Stomach smooth muscle (tissue), 2 donors: ENCODE measurements around the gene UNC50.

Source experiments
- H3K27ac ChIP-seq: one replicate; pipeline ENCODE4 v1.7.0; 2013; ENCODE audit warnings: mild to moderate bottlenecking, low read length, inconsistent platforms
- H3K27me3 ChIP-seq, 2 donors: one replicate each; pipeline ENCODE4 v1.7.0; 2013; ENCODE audit warnings: low read length in 2 of 2; ENCODE audit not compliant: insufficient read depth in 2 of 2, control insufficient read depth in 1 of 2
- H3K36me3 ChIP-seq, 2 donors: one replicate each; pipeline ENCODE4 v1.7.0; 2013; ENCODE audit warnings: low read length in 2 of 2; ENCODE audit not compliant: control insufficient read depth in 2 of 2, insufficient read depth in 2 of 2
- H3K4me1 ChIP-seq: one replicate; pipeline ENCODE4 v1.7.0; 2013; ENCODE audit warnings: low read length; ENCODE audit not compliant: control insufficient read depth, insufficient read depth
- H3K4me3 ChIP-seq, 2 donors: one replicate each; pipeline ENCODE4 v1.7.0; 2013; ENCODE audit warnings: low read length in 2 of 2
- H3K9ac ChIP-seq, 2 donors: one replicate each; pipeline ENCODE4 v1.7.0; 2013; ENCODE audit warnings: low read length in 2 of 2, mild to moderate bottlenecking in 1 of 2
- H3K9me3 ChIP-seq, 2 donors: one replicate each; pipeline ENCODE4 v1.7.0; 2013; ENCODE audit warnings: low read length in 2 of 2; ENCODE audit not compliant: control insufficient read depth in 2 of 2
- donor health status: healthy.
- donor health status: Pancreatic carcinoma.

Gene UNC50

GRCh38 chr2:98576666-98577312 lies 31.6 kb upstream of the UNC50 start:
- Histone ChIP-seq H3K36me3 (peaks cover 18 to 33% of the 10 kb centered on the region in 2 donors), H3K27me3 (no peaks in the 10 kb centered on the region), H3K9ac (no peak overlapping the region), H3K4me3 (no peak overlapping the region), H3K4me1 (no peaks in the 10 kb centered on the region), H3K9me3 (no peaks in the 10 kb centered on the region), H3K27ac (no peak overlapping the region)

DNA sequence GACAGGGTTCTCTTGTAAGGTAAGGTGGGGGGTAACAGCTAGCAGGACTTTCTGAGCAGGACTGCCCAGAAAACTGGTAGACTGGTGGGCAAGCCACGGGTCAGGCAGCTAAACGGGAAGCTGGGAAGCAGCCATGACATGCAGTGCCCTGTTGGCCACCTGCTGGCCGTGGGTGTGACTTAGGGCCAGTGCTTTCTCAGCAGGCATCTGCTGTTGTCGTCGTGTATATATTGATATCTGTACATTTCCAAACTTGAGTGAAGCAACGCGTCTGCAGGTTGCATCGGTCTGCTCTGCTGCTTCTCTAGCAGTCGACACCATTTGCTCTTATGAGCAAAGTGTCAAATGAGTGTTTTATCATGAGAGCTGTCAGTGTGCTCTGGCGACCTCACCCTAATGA lies 31.1 kb upstream of the UNC50 start:
- no peaks in the 10 kb centered on the region for H3K4me1 ChIP-seq
- H3K9me3 ChIP-seq: no peaks in the 10 kb centered on the region
- no peaks in the 10 kb centered on the region for H3K27me3 ChIP-seq
- no peak overlapping the region for H3K4me3 ChIP-seq
- no peak overlapping the region for H3K27ac ChIP-seq
- H3K9ac ChIP-seq: no peak overlapping the region
- peaks cover 18 to 34% of the 10 kb centered on the region in 2 donors for H3K36me3 ChIP-seq

GRCh38 chr2:98578231-98578630 lies 30.2 kb upstream of the UNC50 start:
- Histone ChIP-seq H3K36me3 (peaks cover 24 to 34% of the 10 kb centered on the region in 2 donors), H3K27ac (no peak overlapping the region), H3K4me1 (no peaks in the 10 kb centered on the region), H3K9ac (no peak overlapping the region), H3K9me3 (no peaks in the 10 kb centered on the region), H3K27me3 (no peaks in the 10 kb centered on the region), H3K4me3 (no peak overlapping the region)

DNA sequence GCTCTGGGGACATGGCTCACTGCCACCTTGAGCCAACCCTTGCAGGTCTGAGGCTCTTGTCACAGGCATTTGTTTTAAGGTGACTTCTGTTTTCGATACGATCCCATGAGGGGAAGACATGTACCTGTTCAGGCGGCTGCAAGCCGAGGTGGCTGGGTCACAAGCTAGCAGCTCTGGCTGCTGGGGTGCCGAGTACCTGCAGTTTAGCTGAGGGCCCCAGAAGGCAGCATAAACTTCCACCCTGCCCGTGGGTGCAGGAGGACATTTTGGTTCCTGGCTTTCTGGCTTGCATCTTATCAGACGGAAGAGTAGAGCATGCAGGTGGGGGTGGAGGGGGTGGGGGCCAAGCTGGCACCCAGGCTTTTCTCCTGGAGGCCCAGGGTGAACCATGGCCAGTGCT lies 28.5 kb upstream of the UNC50 start:
- Histone ChIP-seq H3K4me3 (no peak overlapping the region), H3K36me3 (peaks cover 29 to 38% of the 10 kb centered on the region in 2 donors), H3K4me1 (no peaks in the 10 kb centered on the region), H3K27ac (no peak overlapping the region), H3K9ac (no peak overlapping the region), H3K9me3 (no peaks in the 10 kb centered on the region), H3K27me3 (no peaks in the 10 kb centered on the region)

GRCh38 chr2:98580656-98581284 lies 27.6 kb upstream of the UNC50 start:
- no peaks in the 10 kb centered on the region for H3K4me1 ChIP-seq
- H3K9ac ChIP-seq: no peak overlapping the region
- peaks cover 23 to 35% of the 10 kb centered on the region in 2 donors for H3K36me3 ChIP-seq
- no peaks in the 10 kb centered on the region for H3K9me3 ChIP-seq
- no peaks in the 10 kb centered on the region for H3K27me3 ChIP-seq
- no peak overlapping the region for H3K4me3 ChIP-seq
- H3K27ac ChIP-seq: no peak overlapping the region

GRCh38 chr2:98582523-98582922 lies 25.9 kb upstream of the UNC50 start:
- no peak overlapping the region for H3K9ac ChIP-seq
- no peak overlapping the region for H3K4me3 ChIP-seq
- H3K9me3 ChIP-seq: no peaks in the 10 kb centered on the region
- H3K4me1 ChIP-seq: no peaks in the 10 kb centered on the region
- peaks cover 26 to 27% of the 10 kb centered on the region in 2 donors for H3K36me3 ChIP-seq
- no peak overlapping the region for H3K27ac ChIP-seq
- H3K27me3 ChIP-seq: no peaks in the 10 kb centered on the region

DNA sequence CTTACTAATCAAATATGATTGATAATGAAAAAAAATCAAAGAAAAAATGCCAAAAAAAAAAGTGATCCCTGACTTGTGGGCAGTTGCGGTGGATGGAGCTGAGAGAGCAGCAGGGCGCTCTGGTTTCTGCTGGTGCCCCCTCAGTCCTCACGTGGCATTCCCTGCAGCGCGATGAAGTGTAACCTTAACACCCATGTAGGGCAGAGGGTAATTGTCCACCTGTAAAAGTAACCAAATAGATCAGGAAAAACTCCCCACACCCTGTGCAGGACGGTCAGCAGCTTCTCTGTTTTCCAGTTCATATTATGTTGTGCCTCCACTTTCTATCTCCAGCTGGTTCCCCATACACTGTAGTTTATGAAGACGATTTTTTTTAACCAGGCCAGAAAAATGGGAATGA lies 25.1 kb upstream of the UNC50 start:
- peaks cover 21 to 26% of the 10 kb centered on the region in 2 donors for H3K36me3 ChIP-seq

GRCh38 chr2:98583816-98584618 lies 24.4 kb upstream of the UNC50 start:
- Histone ChIP-seq H3K9me3 (no peaks in the 10 kb centered on the region), H3K36me3 (peaks cover 16 to 22% of the 10 kb centered on the region in 2 donors), H3K27ac (no peak overlapping the region), H3K9ac (no peak overlapping the region), H3K27me3 (no peaks in the 10 kb centered on the region), H3K4me3 (no peak overlapping the region), H3K4me1 (no peaks in the 10 kb centered on the region)

More for the DNA sequence above, 25.1 kb upstream of the UNC50 start:
- Histone ChIP-seq H3K4me1 (no peaks in the 10 kb centered on the region), H3K27ac (no peak overlapping the region), H3K9ac (no peak overlapping the region), H3K27me3 (no peaks in the 10 kb centered on the region), H3K4me3 (no peak overlapping the region), H3K9me3 (no peaks in the 10 kb centered on the region)

- Histone ChIP-seq H3K27me3 (no peaks in the 10 kb centered on the region), H3K27ac (no peak overlapping the region), H3K4me1 (no peaks in the 10 kb centered on the region), H3K9me3 (no peaks in the 10 kb centered on the region), H3K36me3 (peaks cover 19 to 24% of the 10 kb centered on the region in 2 donors), H3K4me3 (no peak overlapping the region), H3K9ac (no peak overlapping the region)
These were observed 23.0 kb upstream of the UNC50 start for GRCh38 chr2:98585386-98585785.

GRCh38 chr2:98586551-98587140 lies 21.7 kb upstream of the UNC50 start:
- H3K27ac ChIP-seq: no peak overlapping the region
- no peaks in the 10 kb centered on the region for H3K9me3 ChIP-seq
- H3K27me3 ChIP-seq: no peaks in the 10 kb centered on the region
- no peak overlapping the region for H3K9ac ChIP-seq
- no peaks in the 10 kb centered on the region for H3K4me1 ChIP-seq
- H3K4me3 ChIP-seq: no peak overlapping the region
- peaks cover 27 to 28% of the 10 kb centered on the region in 2 donors for H3K36me3 ChIP-seq
